HEK293 (cell line): ENCODE results near the gene GLRA1.

Experiments used
- ATF2 ChIP-seq: fragments of 450-650 bp; formaldehyde crosslinking; IDR thresholded peaks from 2 replicates; pipeline ENCODE4 v1.5.1; 2016; ENCODE audit warnings: missing biosample characterization, missing genetic modification characterization, low read depth
- CTCF ChIP-seq: fragments of 450-650 bp; formaldehyde crosslinking; IDR thresholded peaks from 2 replicates; pipeline ENCODE4 v1.5.1; 2016; ENCODE audit warnings: missing biosample characterization, missing genetic modification characterization
- KLF8 ChIP-seq: fragments of 450-650 bp; formaldehyde crosslinking; IDR thresholded peaks from 2 replicates; pipeline ENCODE4 v1.5.1; 2016; ENCODE audit warnings: missing biosample characterization, missing genetic modification characterization
- TCF7L2 ChIP-seq: IDR thresholded peaks from 2 replicates; pipeline ENCODE4 v1.6.1; 2011; ENCODE audit warnings: low read depth, mild to moderate bottlenecking, inconsistent platforms, low read length, moderate library complexity, borderline replicate concordance
- ZBTB49 ChIP-seq: fragments of 450-650 bp; formaldehyde crosslinking; IDR thresholded peaks from 2 replicates; pipeline ENCODE4 v1.5.1; 2016; ENCODE audit warnings: missing biosample characterization, missing genetic modification characterization, low read depth
- ZNF266 ChIP-seq: fragments of 450-650 bp; formaldehyde crosslinking; IDR thresholded peaks from 2 replicates; pipeline ENCODE4 v1.5.1; 2016; ENCODE audit warnings: missing biosample characterization, missing genetic modification characterization, low read depth
- ZNF701 ChIP-seq: fragments of 450-650 bp; formaldehyde crosslinking; IDR thresholded peaks from 2 replicates; pipeline ENCODE4 v1.5.1; 2016; ENCODE audit warnings: missing biosample characterization, missing genetic modification characterization
- ZNF830 ChIP-seq: fragments of 450-650 bp; IDR thresholded peaks from 2 replicates; pipeline ENCODE4 v1.5.0; 2018; ENCODE audit warnings: missing biosample characterization, missing genetic modification characterization, low read depth, mild to moderate bottlenecking, moderate library complexity
- ZSCAN18 ChIP-seq: fragments of 450-650 bp; formaldehyde crosslinking; IDR thresholded peaks from 2 replicates; pipeline ENCODE4 v1.5.1; 2016; ENCODE audit warnings: missing biosample characterization, missing genetic modification characterization

DNA sequence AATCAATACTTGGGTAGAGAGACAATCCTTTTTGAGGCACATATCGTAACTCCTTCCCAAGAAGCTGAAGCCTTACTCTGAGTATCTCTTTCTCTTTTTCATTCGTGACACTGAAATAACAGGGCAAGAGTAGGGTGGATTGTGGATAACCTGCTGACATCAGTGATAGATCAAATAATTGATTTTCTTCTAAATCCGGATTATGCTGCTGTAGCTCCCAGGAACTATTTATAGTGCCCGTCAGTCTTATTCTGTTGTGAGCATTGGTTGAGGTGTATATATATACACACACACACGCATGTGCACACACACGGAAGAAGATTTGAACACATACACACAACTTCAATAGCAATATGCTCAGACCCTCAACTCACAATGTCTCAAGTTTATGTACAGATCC, 43.2 kb upstream of the GLRA1 start:
- TF ChIP-seq ZNF701 = no peak
- TF ChIP-seq TCF7L2 = no peak
- TF ChIP-seq KLF8 (tag by site-specific recombination) = no peak
- no peak for TF ChIP-seq ZNF266 (tag by site-specific recombination)
- no peak for TF ChIP-seq CTCF (tag by site-specific recombination)
- no peak for TF ChIP-seq ZNF830 (tag by site-specific recombination)
- no peak for TF ChIP-seq ATF2 (tag by site-specific recombination)
- TF ChIP-seq ZBTB49 (tag by site-specific recombination) = no peak
- no peak for TF ChIP-seq ZSCAN18 (tag by site-specific recombination)
